ENCODE measurements around the gene DLG5. TPM values are rescaled to one million over a fixed set of nuclear protein-coding genes. Genes with fewer than 3 reads are reported as not detected.

The DLG5 gene
- total RNA-seq, 1 experiment from 2014 or later, result 81.7 TPM

DNA sequence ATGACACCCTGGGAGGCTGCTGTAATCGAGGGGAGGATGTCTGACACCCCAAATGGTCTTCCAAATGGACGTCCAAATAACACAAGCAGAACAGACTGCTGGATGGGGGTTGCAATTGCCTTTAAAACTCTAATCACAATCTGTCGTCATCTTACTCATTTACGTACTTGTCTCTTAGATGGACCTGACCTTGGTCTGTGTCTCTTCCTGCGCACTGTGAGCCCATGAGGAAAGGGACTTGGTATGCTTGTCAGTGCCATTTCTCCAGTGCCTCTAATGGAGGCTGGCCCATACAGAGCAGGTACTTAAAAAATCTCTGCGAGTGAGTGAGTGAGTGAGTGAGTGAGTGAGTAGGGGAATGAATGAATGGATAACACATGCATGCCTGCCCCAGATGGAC is 93.3 kb downstream of the DLG5 start:
- POLR2A ChIA-PET (ENCODE audit: unreplicated experiment), result no interaction called here
- H3K27me3 ChIP-seq (ENCODE audit: insufficient read depth, low read depth), result no peaks in the 10 kb centered on the region
- no peaks in the 10 kb centered on the region; the same call in 1 of the 2 replicates for H3K36me3 ChIP-seq (ENCODE audit: low read depth)
- no peak overlapping the region for H3K4me3 ChIP-seq
- peaks cover 10% of the 10 kb centered on the region; the same call in 1 of the 2 replicates for H3F3A ChIP-seq (ENCODE audit: insufficient read depth, low read depth)
- no TSS peak for BruUV-seq (replicated peaks)
- H3K9me3 ChIP-seq (ENCODE audit: insufficient read depth, low read depth), result no peaks in the 10 kb centered on the region
- no peak overlapping the region for H3K4me2 ChIP-seq
- CTCF ChIA-PET, result no interaction called here
- no peak for DNase-seq
- H3K9me2 ChIP-seq (ENCODE audit: insufficient read depth), result no peaks in the 10 kb centered on the region
- intact Hi-C loops (cut with micrococcal nuclease; ENCODE audit: unreplicated experiment), result no loop called here
- no peak overlapping the region for H2AFZ ChIP-seq
- no peaks in the 10 kb centered on the region for H4K20me1 ChIP-seq (ENCODE audit: insufficient read depth)
- no peaks in the 10 kb centered on the region for H3K79me2 ChIP-seq (ENCODE audit: low read depth)
- H3K27ac ChIP-seq, result no peak overlapping the region
- no peaks in the 10 kb centered on the region for H3K4me1 ChIP-seq (replicated peaks; ENCODE audit: insufficient read depth)
- TF ChIP-seq, protein P1, sequence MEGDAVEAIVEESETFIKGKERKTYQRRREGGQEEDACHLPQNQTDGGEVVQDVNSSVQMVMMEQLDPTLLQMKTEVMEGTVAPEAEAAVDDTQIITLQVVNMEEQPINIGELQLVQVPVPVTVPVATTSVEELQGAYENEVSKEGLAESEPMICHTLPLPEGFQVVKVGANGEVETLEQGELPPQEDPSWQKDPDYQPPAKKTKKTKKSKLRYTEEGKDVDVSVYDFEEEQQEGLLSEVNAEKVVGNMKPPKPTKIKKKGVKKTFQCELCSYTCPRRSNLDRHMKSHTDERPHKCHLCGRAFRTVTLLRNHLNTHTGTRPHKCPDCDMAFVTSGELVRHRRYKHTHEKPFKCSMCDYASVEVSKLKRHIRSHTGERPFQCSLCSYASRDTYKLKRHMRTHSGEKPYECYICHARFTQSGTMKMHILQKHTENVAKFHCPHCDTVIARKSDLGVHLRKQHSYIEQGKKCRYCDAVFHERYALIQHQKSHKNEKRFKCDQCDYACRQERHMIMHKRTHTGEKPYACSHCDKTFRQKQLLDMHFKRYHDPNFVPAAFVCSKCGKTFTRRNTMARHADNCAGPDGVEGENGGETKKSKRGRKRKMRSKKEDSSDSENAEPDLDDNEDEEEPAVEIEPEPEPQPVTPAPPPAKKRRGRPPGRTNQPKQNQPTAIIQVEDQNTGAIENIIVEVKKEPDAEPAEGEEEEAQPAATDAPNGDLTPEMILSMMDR (conservative IDR thresholded peaks at IDR 0.05), result no peak
- TF ChIP-seq EZH2 (IDR thresholded peaks at IDR 0.05; ENCODE audit: low read depth), result no peak

DNA sequence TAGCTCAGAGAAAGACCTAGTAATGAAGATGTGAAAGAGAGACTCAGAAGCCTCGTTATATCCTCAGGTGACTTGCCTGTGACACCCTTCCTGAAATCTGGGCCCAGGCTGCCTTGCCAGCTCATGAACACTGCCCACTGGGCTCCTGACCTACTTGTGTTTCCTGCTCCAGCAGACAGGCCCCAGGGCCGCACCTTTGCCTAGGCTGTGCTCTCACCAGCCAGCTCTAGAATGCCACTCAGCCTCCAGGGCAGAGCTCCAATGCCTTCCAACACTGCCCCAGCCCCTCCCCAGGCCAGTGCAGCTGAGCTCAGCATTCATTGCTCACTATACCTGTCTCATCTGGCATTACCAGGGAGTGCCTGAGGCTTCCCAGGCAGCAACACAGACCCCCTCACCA is 94.3 kb downstream of the DLG5 start:
- Histone ChIP-seq H3K27me3 (ENCODE audit: insufficient read depth, low read depth) (no peaks in the 10 kb centered on the region), H3F3A (ENCODE audit: insufficient read depth, low read depth) (peaks cover 10% of the 10 kb centered on the region; the same call in 1 of the 2 replicates), H3K4me1 (replicated peaks; ENCODE audit: insufficient read depth) (no peaks in the 10 kb centered on the region), H3K4me2 (no peak overlapping the region), H2AFZ (no peak overlapping the region), H3K9me3 (ENCODE audit: insufficient read depth, low read depth) (no peaks in the 10 kb centered on the region), H3K9me2 (ENCODE audit: insufficient read depth) (no peaks in the 10 kb centered on the region), H3K4me3 (no peak overlapping the region), H4K20me1 (ENCODE audit: insufficient read depth) (no peaks in the 10 kb centered on the region), H3K79me2 (ENCODE audit: low read depth) (no peaks in the 10 kb centered on the region), H3K27ac (no peak overlapping the region), H3K36me3 (ENCODE audit: low read depth) (no peaks in the 10 kb centered on the region; the same call in 1 of the 2 replicates)
- BruUV-seq (replicated peaks), result no TSS peak
- CTCF ChIA-PET, result interaction anchor here (0.6 kb wide), 1 partner anchor 169 kb away, joined by 3 read pairs; no protein-coding TSS in a partner anchor
- peak; percentile 39 to 51 for DNase-seq
- no peak for TF ChIP-seq EZH2 (IDR thresholded peaks at IDR 0.05; ENCODE audit: low read depth)
- TF ChIP-seq, protein P1 (conservative IDR thresholded peaks at IDR 0.05), result no peak
- POLR2A ChIA-PET (ENCODE audit: unreplicated experiment), result interaction anchor here (0.6 to 0.7 kb wide), 2 partner anchors 606 to 1407 kb away, joined by 4 to 5 read pairs; no protein-coding TSS in a partner anchor
- intact Hi-C loops (cut with micrococcal nuclease; ENCODE audit: unreplicated experiment), result no loop called here

DNA sequence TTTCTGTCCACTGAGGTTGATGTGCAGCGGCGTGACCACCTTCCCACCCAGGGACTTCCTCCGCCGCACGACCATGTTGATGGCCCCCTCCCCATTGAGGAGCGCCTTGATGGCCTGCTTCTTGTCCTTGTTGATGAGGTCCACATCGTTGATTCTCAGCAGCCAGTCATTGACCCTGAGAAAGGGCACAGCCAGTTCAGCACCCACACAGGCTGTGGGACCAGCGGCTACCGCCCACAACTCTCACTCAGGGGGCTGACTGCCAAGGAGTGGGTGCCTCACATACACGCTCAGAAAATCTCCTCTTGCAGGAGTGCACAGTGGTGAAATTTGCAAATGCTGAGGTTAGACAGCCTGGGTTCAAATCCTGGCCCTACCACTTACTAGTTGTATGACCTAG is 97.2 kb downstream of the DLG5 start:
- intact Hi-C loops (cut with micrococcal nuclease; ENCODE audit: unreplicated experiment), result no loop called here
- Histone ChIP-seq H3K4me3 (no peak overlapping the region), H3K36me3 (ENCODE audit: low read depth) (no peaks in the 10 kb centered on the region; the same call in 1 of the 2 replicates)

More for the DNA sequence above, 97.2 kb downstream of the DLG5 start:
- CTCF ChIA-PET, result no interaction called here
- H3K27me3 ChIP-seq (ENCODE audit: insufficient read depth, low read depth), result no peaks in the 10 kb centered on the region
- no peak overlapping the region for H2AFZ ChIP-seq
- DNase-seq, result no peak
- TF ChIP-seq, protein P1 (conservative IDR thresholded peaks at IDR 0.05), result no peak
- TF ChIP-seq EZH2 (IDR thresholded peaks at IDR 0.05; ENCODE audit: low read depth), result no peak
- H3K4me1 ChIP-seq (replicated peaks; ENCODE audit: insufficient read depth), result no peaks in the 10 kb centered on the region
- no peaks in the 10 kb centered on the region for H4K20me1 ChIP-seq (ENCODE audit: insufficient read depth)
- peaks cover 9% of the 10 kb centered on the region; the same call in 1 of the 2 replicates for H3F3A ChIP-seq (ENCODE audit: insufficient read depth, low read depth)
- H3K79me2 ChIP-seq (ENCODE audit: low read depth), result no peaks in the 10 kb centered on the region
- H3K9me3 ChIP-seq (ENCODE audit: insufficient read depth, low read depth), result no peaks in the 10 kb centered on the region
- H3K27ac ChIP-seq, result no peak overlapping the region
- POLR2A ChIA-PET (ENCODE audit: unreplicated experiment), result no interaction called here
- H3K4me2 ChIP-seq, result no peak overlapping the region
- no peaks in the 10 kb centered on the region for H3K9me2 ChIP-seq (ENCODE audit: insufficient read depth)
- BruUV-seq (replicated peaks), result no TSS peak

Measured in PC-9 (cell line).